HCT116 (cell line): ENCODE results near the gene AHSP. TPM values are rescaled to one million over a fixed set of nuclear protein-coding genes. Genes with fewer than 3 reads are reported as not detected.

Experiments used
- ATAC-seq: fragments of 200-7000 bp; cut with Tn5 transposase; 2 replicates; pipeline ENCODE4 v1.9.1; 2020; ENCODE audit warnings: mild to moderate bottlenecking, moderate library complexity
- BruUV-seq: library from RNA; stranded (reverse); fragments of 400-500 nt; replicated peaks from 2 replicates; lab custom pipeline; 2021; lab: Mats Ljungman, UMichigan
- CTCF ChIA-PET: fragments of 300-600 bp; sonication (Branson Sonifier 250); formaldehyde crosslinking; loops from one replicate; lab custom pipeline; 2021; ENCODE audit warnings: antibody characterized with exemption; lab: Charles Lee
- POLR2A ChIA-PET: fragments of 300-600, 350-600 bp; sonication (Branson Sonifier 250); formaldehyde crosslinking; loops from one replicate; lab custom pipeline; 2021; ENCODE audit warnings: antibody characterized with exemption; lab: Charles Lee
- RAD21 ChIA-PET, 2 experiments: fragments of 300-600 bp; sonication (Branson Sonifier 250); formaldehyde crosslinking; loops; one replicate each; lab custom pipeline; 2023; ENCODE audit warnings: low total read pairs in 2 of 2; ENCODE audit not compliant: uncharacterized antibody in 2 of 2, unreplicated experiment in 2 of 2, low non-redundant PET in 1 of 2; lab: Charles Lee
- DNase-seq: peaks from one replicate; pipeline ENCODE4 v3.0.0-alpha.2; 2010; ENCODE audit warnings: low read depth, low spot score
- H2AFZ ChIP-seq: fragments of 200-600 bp; shearing (Covaris generic), sonication (generic); 2 replicates; pipeline ENCODE4 v1.6.1; 2017; ENCODE audit warnings: low read depth, mixed run types, mixed read lengths, antibody characterized with exemption, low read length; ENCODE audit not compliant: poor library complexity, severe bottlenecking
- H3K27ac ChIP-seq: 2 replicates; pipeline ENCODE4 v1.5.1; 2012; ENCODE audit warnings: low read depth, low read length
- H3K27me3 ChIP-seq: fragments of 200-600 bp; sonication (generic); 2 replicates; pipeline ENCODE4 v1.6.1; 2016; ENCODE audit warnings: mixed run types, low read length, mixed read lengths; ENCODE audit not compliant: insufficient read depth
- H3K36me3 ChIP-seq, 2 experiments: fragments of 200-500 bp in 1 of 2; fragments of 200-600 bp in 1 of 2; sonication (Bioruptor generic) in 1 of 2; sonication (generic) in 1 of 2; 2 replicates each; pipeline versions ENCODE4 v1.5.1 to v1.6.1; 2014 to 2016; ENCODE audit warnings: low read length in 2 of 2, inconsistent platforms in 1 of 2, mixed read lengths in 1 of 2, mixed run types in 1 of 2; ENCODE audit not compliant: insufficient read depth in 2 of 2, control insufficient read depth in 1 of 2
- H3K4me1 ChIP-seq, 2 experiments: fragments of 200-600 bp in 1 of 2; sonication (generic) in 1 of 2; 2 replicates each; pipeline versions ENCODE4 v1.5.1 to v1.6.1; 2012 to 2017; ENCODE audit warnings: low read length in 2 of 2, inconsistent platforms in 1 of 2, mild to moderate bottlenecking in 1 of 2, mixed read lengths in 1 of 2, mixed run types in 1 of 2, moderate library complexity in 1 of 2; ENCODE audit not compliant: insufficient read depth in 2 of 2, control insufficient read depth in 1 of 2
- H3K4me2 ChIP-seq: fragments of 200-600 bp; sonication (generic); 2 replicates; pipeline ENCODE4 v1.6.1; 2017; ENCODE audit warnings: mixed run types, low read length, mixed read lengths
- H3K4me3 ChIP-seq, 2 experiments: fragments of 200-600 bp in 1 of 2; sonication (generic) in 1 of 2; replicated peaks in 1 of 2; 2 replicates each; pipeline ENCODE4 v1.5.1; 2011 to 2016; ENCODE audit warnings: low read length in 2 of 2, control low read depth in 1 of 2, low read depth in 1 of 2, mild to moderate bottlenecking in 1 of 2, mixed read lengths in 1 of 2, mixed run types in 1 of 2
- H3K79me2 ChIP-seq: fragments of 200-600 bp; sonication (generic); 2 replicates; pipeline ENCODE4 v1.6.1; 2017; ENCODE audit warnings: mild to moderate bottlenecking, mixed run types, low read length, moderate library complexity, mixed read lengths; ENCODE audit not compliant: insufficient read depth
- H3K9ac ChIP-seq: fragments of 200-600 bp; sonication (generic); 2 replicates; pipeline ENCODE4 v1.6.1; 2016; ENCODE audit warnings: low read length, mixed read lengths
- H3K9me2 ChIP-seq: fragments of 200-600 bp; sonication (generic), shearing (Covaris generic); 2 replicates; pipeline ENCODE4 v1.6.1; 2017; ENCODE audit warnings: mixed run types, mild to moderate bottlenecking, moderate library complexity; ENCODE audit not compliant: insufficient read depth
- H3K9me3 ChIP-seq, 2 experiments: fragments of 200-500 bp in 1 of 2; fragments of 200-600 bp in 1 of 2; sonication (Bioruptor generic) in 1 of 2; sonication (generic) in 1 of 2; 2 replicates each; pipeline ENCODE4 v1.6.1; 2014 to 2017; ENCODE audit warnings: low read length in 2 of 2, mixed read lengths in 2 of 2, inconsistent platforms in 1 of 2, low read depth in 1 of 2, mild to moderate bottlenecking in 1 of 2, mixed run types in 1 of 2, moderate library complexity in 1 of 2; ENCODE audit not compliant: control insufficient read depth in 1 of 2, insufficient read depth in 1 of 2
- H4K20me1 ChIP-seq: fragments of 200-600 bp; sonication (generic), shearing (Covaris generic); 2 replicates; pipeline ENCODE4 v1.6.1; 2017; ENCODE audit warnings: mixed run types, mild to moderate bottlenecking, moderate library complexity; ENCODE audit not compliant: insufficient read depth
- CEBPB ChIP-seq: IDR thresholded peaks from 2 replicates; pipeline ENCODE4 v1.6.1; 2012; ENCODE audit warnings: low read depth
- ELF1 ChIP-seq: IDR thresholded peaks from 2 replicates; pipeline ENCODE4 v1.6.1; 2012; ENCODE audit warnings: low read depth, borderline replicate concordance
- EZH2phosphoT487 ChIP-seq: fragments of 200-600 bp; IDR thresholded peaks from 2 replicates; pipeline ENCODE4 v1.6.1; 2018; ENCODE audit warnings: antibody characterized with exemption, borderline replicate concordance
- FOSL1 ChIP-seq: IDR thresholded peaks from 2 replicates; pipeline ENCODE4 v1.6.1; 2012; ENCODE audit warnings: low read depth
- POLR2AphosphoS5 ChIP-seq: IDR thresholded peaks from 2 replicates; pipeline ENCODE4 v1.6.1; 2011; ENCODE audit warnings: mild to moderate bottlenecking, low read depth, low read length, moderate library complexity
- RAD21 ChIP-seq: IDR thresholded peaks from 2 replicates; pipeline ENCODE4 v1.6.1; 2012; ENCODE audit warnings: low read depth, mild to moderate bottlenecking
- SIN3A ChIP-seq: IDR thresholded peaks from 2 replicates; pipeline ENCODE4 v1.6.1; 2012; ENCODE audit warnings: low read depth
- SP1 ChIP-seq: IDR thresholded peaks from 2 replicates; pipeline ENCODE4 v1.6.1; 2012; ENCODE audit warnings: low read depth
- SRF ChIP-seq: IDR thresholded peaks from 2 replicates; pipeline ENCODE4 v1.6.1; 2012; ENCODE audit warnings: low read depth
- YY1 ChIP-seq: IDR thresholded peaks from 2 replicates; pipeline ENCODE4 v1.6.1; 2011; ENCODE audit warnings: low read length, low read depth, moderate library complexity, mild to moderate bottlenecking; ENCODE audit not compliant: insufficient replicate concordance; ENCODE audit errors: extremely low read depth
- ZBTB33 ChIP-seq: IDR thresholded peaks from 2 replicates; pipeline ENCODE4 v1.6.1; 2011; ENCODE audit warnings: mild to moderate bottlenecking, low read length, moderate library complexity; ENCODE audit not compliant: insufficient replicate concordance; ENCODE audit errors: extremely low read depth
- ZFX ChIP-seq: fragments of 450-650 bp; IDR thresholded peaks from 2 replicates; pipeline ENCODE4 v1.6.1; 2017
- intact Hi-C: fragments of 100-400 bp; cut with micrococcal nuclease; formaldehyde crosslinking; loops from 2 replicates; pipeline ENCODE4 v1.10.0; 2022
- total RNA-seq: library from RNA; stranded (reverse); gene quantifications from one replicate; pipeline ENCODE4 v1.2.1, GENCODE V29; 2021; ENCODE audit not compliant: unreplicated experiment
- TF ChIP-seq, protein P1 (sequence below): IDR thresholded peaks from 2 replicates; pipeline ENCODE4 v1.6.1; 2012
- TF ChIP-seq, protein P2 (sequence below), 3 experiments: fragments of 200-600 bp in 1 of 3; sonication (generic) in 1 of 3; IDR thresholded peaks in 2 of 3; conservative IDR thresholded peaks in 1 of 3; 2 replicates each; pipeline ENCODE4 v1.5.1; 2012 to 2017; ENCODE audit warnings: low read depth in 2 of 3, low read length in 2 of 3, antibody characterized with exemption in 1 of 3, borderline replicate concordance in 1 of 3, control low read depth in 1 of 3, mild to moderate bottlenecking in 1 of 3, mixed read lengths in 1 of 3, mixed run types in 1 of 3, moderate library complexity in 1 of 3; ENCODE audit not compliant: insufficient read depth in 1 of 3

The AHSP gene
- total RNA-seq, 1 experiment from 2014 or later: not detected

DNA sequence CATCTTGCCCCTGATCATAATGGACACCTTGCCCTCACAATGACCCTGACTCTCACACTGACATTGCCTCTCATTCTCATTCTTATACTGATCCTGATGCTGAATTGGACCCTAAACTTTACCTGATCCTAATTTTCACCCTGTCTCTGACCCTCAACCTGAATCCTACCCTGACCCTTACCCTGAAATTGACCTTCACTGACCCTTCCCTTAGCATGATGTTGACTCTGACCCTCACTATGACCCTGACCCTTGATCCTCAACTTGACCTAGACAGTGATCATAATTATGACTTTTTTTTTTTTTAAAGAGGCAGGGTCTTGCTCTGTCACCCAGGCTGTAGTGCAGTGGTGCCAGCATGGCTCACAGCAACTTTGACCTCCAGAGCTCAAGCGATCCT is 3.4 kb downstream of the AHSP start:
- no peaks in the 10 kb centered on the region for H3K9me2 ChIP-seq
- H3K4me3 ChIP-seq: no peak overlapping the region
- no peak overlapping the region for H3K27ac ChIP-seq
- H3K9me3 ChIP-seq: no peaks in the 10 kb centered on the region
- intact Hi-C loops: no loop called here
- H3K79me2 ChIP-seq: no peaks in the 10 kb centered on the region
- no peak overlapping the region for H3K4me2 ChIP-seq
- H3K4me1 ChIP-seq: no peaks in the 10 kb centered on the region
- POLR2A ChIA-PET: no interaction called here
- TF ChIP-seq ELF1 (no peak), SRF (no peak), ZBTB33 (no peak), EZH2phosphoT487 (no peak), YY1 (no peak), SP1 (no peak), FOSL1 (no peak), SIN3A (no peak), RAD21 (no peak), POLR2AphosphoS5 (no peak), CEBPB (no peak), ZFX (no peak)
- TF ChIP-seq, protein P1, sequence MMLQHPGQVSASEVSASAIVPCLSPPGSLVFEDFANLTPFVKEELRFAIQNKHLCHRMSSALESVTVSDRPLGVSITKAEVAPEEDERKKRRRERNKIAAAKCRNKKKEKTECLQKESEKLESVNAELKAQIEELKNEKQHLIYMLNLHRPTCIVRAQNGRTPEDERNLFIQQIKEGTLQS: no peak
- TF ChIP-seq, protein P2, sequence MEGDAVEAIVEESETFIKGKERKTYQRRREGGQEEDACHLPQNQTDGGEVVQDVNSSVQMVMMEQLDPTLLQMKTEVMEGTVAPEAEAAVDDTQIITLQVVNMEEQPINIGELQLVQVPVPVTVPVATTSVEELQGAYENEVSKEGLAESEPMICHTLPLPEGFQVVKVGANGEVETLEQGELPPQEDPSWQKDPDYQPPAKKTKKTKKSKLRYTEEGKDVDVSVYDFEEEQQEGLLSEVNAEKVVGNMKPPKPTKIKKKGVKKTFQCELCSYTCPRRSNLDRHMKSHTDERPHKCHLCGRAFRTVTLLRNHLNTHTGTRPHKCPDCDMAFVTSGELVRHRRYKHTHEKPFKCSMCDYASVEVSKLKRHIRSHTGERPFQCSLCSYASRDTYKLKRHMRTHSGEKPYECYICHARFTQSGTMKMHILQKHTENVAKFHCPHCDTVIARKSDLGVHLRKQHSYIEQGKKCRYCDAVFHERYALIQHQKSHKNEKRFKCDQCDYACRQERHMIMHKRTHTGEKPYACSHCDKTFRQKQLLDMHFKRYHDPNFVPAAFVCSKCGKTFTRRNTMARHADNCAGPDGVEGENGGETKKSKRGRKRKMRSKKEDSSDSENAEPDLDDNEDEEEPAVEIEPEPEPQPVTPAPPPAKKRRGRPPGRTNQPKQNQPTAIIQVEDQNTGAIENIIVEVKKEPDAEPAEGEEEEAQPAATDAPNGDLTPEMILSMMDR (IDR thresholded peaks at IDR 0.05 in 2 of 3, conservative IDR thresholded peaks at IDR 0.05 in 1 of 3; ENCODE audit: borderline replicate concordance in 1 of 3, insufficient read depth in 1 of 3, low read depth in 2 of 3, low read length in 2 of 3): no peak
- no peaks in the 10 kb centered on the region for H3K27me3 ChIP-seq
- no peak overlapping the region for H2AFZ ChIP-seq
- CTCF ChIA-PET: no interaction called here
- RAD21 ChIA-PET: no interaction called here
- no peak for DNase-seq
- no TSS peak for BruUV-seq
- no peaks in the 10 kb centered on the region for H4K20me1 ChIP-seq
- no peak overlapping the region for H3K9ac ChIP-seq
- no peaks in the 10 kb centered on the region for H3K36me3 ChIP-seq
- ATAC-seq: no peak
